HepG2 (cell line): ENCODE data around the gene METRNL. TPM values are rescaled to one million over a fixed set of nuclear protein-coding genes. Genes with fewer than 3 reads are reported as not detected.
A peak's percentile ranks its signal among the peaks of the same experiment; 100 is the strongest.

Source experiments
- CSRNP1 ChIP-seq: sonication (generic); formaldehyde crosslinking; IDR thresholded peaks from 2 replicates; pipeline ENCODE4 v1.8.1; 2023; ENCODE audit warnings: mild to moderate bottlenecking, missing genetic modification reagents
- DNMT1 ChIP-seq: sonication (generic); formaldehyde crosslinking; IDR thresholded peaks from 2 replicates; pipeline ENCODE4 v1.5.1; 2020; ENCODE audit warnings: mild to moderate bottlenecking, missing genetic modification reagents
- E2F2 ChIP-seq: sonication (generic); formaldehyde crosslinking; IDR thresholded peaks from 2 replicates; pipeline ENCODE4 v1.4.0; 2020; ENCODE audit warnings: missing genetic modification reagents, borderline replicate concordance
- HOXA3 ChIP-seq: sonication (generic); formaldehyde crosslinking; IDR thresholded peaks from 2 replicates; pipeline ENCODE4 v1.5.0; 2020; ENCODE audit warnings: missing genetic modification reagents
- KAT8 ChIP-seq: IDR thresholded peaks from 2 replicates; pipeline ENCODE4 v1.6.1; 2016; ENCODE audit warnings: missing genetic modification reagents, missing compliant biosample characterization
- KDM1A ChIP-seq: IDR thresholded peaks from 2 replicates; pipeline ENCODE4 v1.6.1; 2016; ENCODE audit warnings: missing compliant biosample characterization
- KLF6 ChIP-seq: IDR thresholded peaks from 2 replicates; pipeline ENCODE4 v1.8.0; 2016; ENCODE audit warnings: missing biosample characterization, missing genetic modification reagents
- MIER3 ChIP-seq: IDR thresholded peaks from 2 replicates; pipeline ENCODE4 v1.6.1; 2016; ENCODE audit warnings: missing compliant biosample characterization, borderline replicate concordance
- MLLT10 ChIP-seq: sonication (generic); formaldehyde crosslinking; IDR thresholded peaks from 2 replicates; pipeline ENCODE4 v1.4.0; 2020; ENCODE audit warnings: missing genetic modification reagents
- POLR2A ChIP-seq, 2 experiments: IDR thresholded peaks; 2 replicates each; pipeline ENCODE4 v1.6.1; 2011; ENCODE audit warnings: low read depth in 2 of 2, low read length in 2 of 2, mild to moderate bottlenecking in 1 of 2, moderate library complexity in 1 of 2; ENCODE audit not compliant: insufficient read depth in 1 of 2
- TP53 ChIP-seq: sonication (generic); formaldehyde crosslinking; conservative IDR thresholded peaks from 2 replicates; pipeline ENCODE4 v1.4.0; 2020; ENCODE audit warnings: missing genetic modification reagents
- ZBTB1 ChIP-seq: sonication (generic); formaldehyde crosslinking; IDR thresholded peaks from 2 replicates; pipeline ENCODE4 v1.4.0; 2020; ENCODE audit warnings: missing genetic modification reagents, borderline replicate concordance
- ZFP36L2 ChIP-seq: sonication (generic); formaldehyde crosslinking; IDR thresholded peaks from 2 replicates; pipeline ENCODE4 v1.4.0; 2020; ENCODE audit warnings: missing genetic modification reagents
- ZFX ChIP-seq: sonication (generic); formaldehyde crosslinking; IDR thresholded peaks from 2 replicates; pipeline ENCODE4 v1.4.0; 2020; ENCODE audit warnings: mild to moderate bottlenecking, low read depth, missing genetic modification reagents, moderate library complexity
- ZNF124 ChIP-seq: sonication (generic); formaldehyde crosslinking; IDR thresholded peaks from 2 replicates; pipeline ENCODE4 v1.4.0; 2020; ENCODE audit warnings: missing genetic modification reagents
- ZNF263 ChIP-seq: sonication (generic); formaldehyde crosslinking; IDR thresholded peaks from 2 replicates; pipeline ENCODE4 v1.4.0; 2020; ENCODE audit warnings: missing genetic modification reagents
- ZNF274 ChIP-seq: sonication (generic); formaldehyde crosslinking; IDR thresholded peaks from 2 replicates; pipeline ENCODE4 v1.5.1; 2020; ENCODE audit warnings: mild to moderate bottlenecking, missing genetic modification reagents
- ZNF333 ChIP-seq: sonication (generic); formaldehyde crosslinking; IDR thresholded peaks from 2 replicates; pipeline ENCODE4 v1.4.0; 2020; ENCODE audit warnings: mild to moderate bottlenecking, missing genetic modification reagents, borderline replicate concordance
- ZNF33B ChIP-seq: sonication (generic); formaldehyde crosslinking; IDR thresholded peaks from 2 replicates; pipeline ENCODE4 v1.5.1; 2020; ENCODE audit warnings: mild to moderate bottlenecking, missing genetic modification reagents
- ZNF430 ChIP-seq: sonication (generic); formaldehyde crosslinking; IDR thresholded peaks from 2 replicates; pipeline ENCODE4 v1.9.0; 2021; ENCODE audit warnings: mild to moderate bottlenecking, missing genetic modification reagents
- ZNF557 ChIP-seq: sonication (generic); formaldehyde crosslinking; IDR thresholded peaks from 2 replicates; pipeline ENCODE4 v1.4.0; 2020; ENCODE audit warnings: missing genetic modification reagents
- ZNF775 ChIP-seq: sonication (generic); formaldehyde crosslinking; IDR thresholded peaks from 2 replicates; pipeline ENCODE4 v1.4.0; 2020; ENCODE audit warnings: missing genetic modification reagents, mild to moderate bottlenecking, moderate library complexity, borderline replicate concordance
- ZSCAN25 ChIP-seq: sonication (generic); formaldehyde crosslinking; IDR thresholded peaks from 2 replicates; pipeline ENCODE4 v1.8.0; 2022; ENCODE audit warnings: mild to moderate bottlenecking, missing genetic modification reagents
- polyA plus RNA-seq, 8 experiments: library from polyadenylated mRNA; depleted of rRNA in 3 of 8; stranded (reverse) in 7 of 8; unstranded in 1 of 8; fragments of >200 nt; fragmentation: Illumina TruSeq in 4 of 8; extraction: Trizol in 4 of 8; gene quantifications; 2 replicates each; pipeline versions ENCODE4 v1.2.1 to v1.2.3, GENCODE V29; 2011 to 2016; ENCODE audit warnings: low read depth in 4 of 8, missing spikeins in 1 of 8, mixed read lengths in 1 of 8; ENCODE audit not compliant: insufficient read depth in 1 of 8
- total RNA-seq, 5 experiments: library from RNA; depleted of rRNA; stranded (reverse); fragments of >200 nt; fragmentation: Illumina TruSeq; extraction: Trizol; gene quantifications; 2 replicates each; pipeline ENCODE4 v1.2.3, GENCODE V29; 2016; ENCODE audit warnings: low read depth in 1 of 5
- TF ChIP-seq, protein P1 (sequence below), 2 experiments: IDR thresholded peaks; 2 replicates each; pipeline ENCODE4 v1.6.1; 2011 to 2012; ENCODE audit warnings: low read length in 2 of 2, borderline replicate concordance in 1 of 2, low read depth in 1 of 2, mild to moderate bottlenecking in 1 of 2, moderate library complexity in 1 of 2

METRNL gene
- total and polyA plus RNA-seq, 2 of the 13 experiments (the other 11 are each of a cell fraction or from before 2014, with no cell fraction given), result 0.66 to 0.84 TPM

DNA sequence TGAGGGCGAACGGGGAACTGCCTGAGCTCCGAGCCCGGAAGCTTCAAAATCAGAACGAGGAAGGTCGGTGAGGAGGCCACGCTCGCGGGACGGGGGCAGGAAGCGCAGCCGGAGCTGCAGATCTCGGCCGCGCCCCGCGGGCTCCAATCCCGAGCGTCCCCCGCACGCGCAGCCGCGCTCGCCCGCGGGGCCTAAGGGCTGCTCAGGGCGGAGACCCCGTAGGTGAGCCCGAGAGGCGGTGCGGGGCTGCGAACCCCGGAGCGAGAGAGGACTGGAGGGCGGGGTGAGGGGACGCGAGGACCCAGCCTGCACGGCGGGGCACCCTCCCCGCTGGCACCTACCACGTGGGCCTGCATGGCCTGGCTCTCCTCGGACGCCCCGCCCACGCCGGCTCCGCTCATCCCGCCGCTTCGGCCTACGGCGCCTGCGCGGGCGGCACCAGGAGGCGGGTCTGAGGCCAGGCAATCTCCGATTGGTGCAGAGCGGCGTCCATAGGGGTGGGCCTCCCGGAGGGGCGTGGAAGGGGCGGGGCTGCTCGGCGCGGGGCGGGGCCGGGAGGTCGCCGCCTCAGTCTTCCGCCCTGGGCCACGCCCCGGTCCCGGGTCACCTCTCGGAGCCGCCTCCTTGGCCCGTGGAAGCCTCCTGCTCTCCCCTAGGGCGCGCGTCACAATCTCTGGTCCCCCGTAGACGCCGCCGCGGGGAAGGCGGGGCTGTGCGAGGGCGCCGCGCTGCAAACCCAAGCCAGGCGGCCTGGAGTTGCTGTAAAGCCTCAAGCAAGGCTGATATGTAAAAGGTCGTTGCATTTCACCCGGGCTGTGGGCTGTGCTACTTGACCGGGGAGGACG lies 27.8 kb upstream of the METRNL start (continued):
- TF ChIP-seq, protein P1, sequence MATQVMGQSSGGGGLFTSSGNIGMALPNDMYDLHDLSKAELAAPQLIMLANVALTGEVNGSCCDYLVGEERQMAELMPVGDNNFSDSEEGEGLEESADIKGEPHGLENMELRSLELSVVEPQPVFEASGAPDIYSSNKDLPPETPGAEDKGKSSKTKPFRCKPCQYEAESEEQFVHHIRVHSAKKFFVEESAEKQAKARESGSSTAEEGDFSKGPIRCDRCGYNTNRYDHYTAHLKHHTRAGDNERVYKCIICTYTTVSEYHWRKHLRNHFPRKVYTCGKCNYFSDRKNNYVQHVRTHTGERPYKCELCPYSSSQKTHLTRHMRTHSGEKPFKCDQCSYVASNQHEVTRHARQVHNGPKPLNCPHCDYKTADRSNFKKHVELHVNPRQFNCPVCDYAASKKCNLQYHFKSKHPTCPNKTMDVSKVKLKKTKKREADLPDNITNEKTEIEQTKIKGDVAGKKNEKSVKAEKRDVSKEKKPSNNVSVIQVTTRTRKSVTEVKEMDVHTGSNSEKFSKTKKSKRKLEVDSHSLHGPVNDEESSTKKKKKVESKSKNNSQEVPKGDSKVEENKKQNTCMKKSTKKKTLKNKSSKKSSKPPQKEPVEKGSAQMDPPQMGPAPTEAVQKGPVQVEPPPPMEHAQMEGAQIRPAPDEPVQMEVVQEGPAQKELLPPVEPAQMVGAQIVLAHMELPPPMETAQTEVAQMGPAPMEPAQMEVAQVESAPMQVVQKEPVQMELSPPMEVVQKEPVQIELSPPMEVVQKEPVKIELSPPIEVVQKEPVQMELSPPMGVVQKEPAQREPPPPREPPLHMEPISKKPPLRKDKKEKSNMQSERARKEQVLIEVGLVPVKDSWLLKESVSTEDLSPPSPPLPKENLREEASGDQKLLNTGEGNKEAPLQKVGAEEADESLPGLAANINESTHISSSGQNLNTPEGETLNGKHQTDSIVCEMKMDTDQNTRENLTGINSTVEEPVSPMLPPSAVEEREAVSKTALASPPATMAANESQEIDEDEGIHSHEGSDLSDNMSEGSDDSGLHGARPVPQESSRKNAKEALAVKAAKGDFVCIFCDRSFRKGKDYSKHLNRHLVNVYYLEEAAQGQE (IDR thresholded peaks at IDR 0.05; ENCODE audit: borderline replicate concordance in 1 of 2, low read depth in 1 of 2, low read length in 2 of 2), result 0 out of 4 replicates have a peak, but pooled peaks of 1 of the 2 experiments have one; percentile 38
- peak; percentile 91 to 94 for TF ChIP-seq POLR2A (IDR thresholded peaks at IDR 0.05; ENCODE audit: insufficient read depth in 1 of 2, low read depth in 2 of 2, low read length in 2 of 2)
- 0 out of 2 replicates have a peak, but pooled peaks have one; percentile 21 for TF ChIP-seq E2F2 (CRISPR knock-in tag)
- TF ChIP-seq ZFP36L2, result no peak
- TF ChIP-seq ZNF124 (CRISPR knock-in tag), result peak; percentile 78
- peak; percentile 87 for TF ChIP-seq HOXA3 (CRISPR knock-in tag)
- TF ChIP-seq ZNF274 (CRISPR knock-in tag), result peak; percentile 87
- TF ChIP-seq DNMT1, result peak; percentile 89
- TF ChIP-seq CSRNP1, result peak; percentile 85; the same call in 1 of the 2 replicates
- TF ChIP-seq ZNF333, result peak; percentile 79; the same call in 1 of the 2 replicates
- no peak for TF ChIP-seq ZNF557 (CRISPR knock-in tag)
- TF ChIP-seq MIER3 (CRISPR knock-in tag), result peak; percentile 49; the same call in 1 of the 2 replicates
- no peak for TF ChIP-seq MLLT10 (CRISPR knock-in tag)
- peak; percentile 99 for TF ChIP-seq ZNF430 (CRISPR knock-in tag)
- no peak for TF ChIP-seq TP53 (CRISPR knock-in tag)
- TF ChIP-seq ZNF33B (CRISPR knock-in tag), result no peak; the same call in 1 of the 2 replicates
- no peak for TF ChIP-seq KDM1A
- TF ChIP-seq ZNF263 (CRISPR knock-in tag), result no peak; the same call in none of the 2 replicates
- TF ChIP-seq ZNF775, result no peak
- no peak for TF ChIP-seq ZSCAN25
- TF ChIP-seq ZBTB1 (CRISPR knock-in tag), result no peak
- TF ChIP-seq KAT8 (CRISPR knock-in tag), result peak; percentile 72
- peak; percentile 94 for TF ChIP-seq ZFX (CRISPR knock-in tag)
- TF ChIP-seq KLF6, result peak; percentile 85
